Germinal center (tissue), 1 donor: ENCODE data around the gene FAM131C.
"Not testable (repeated sequence)": the region's sequence is repeated elsewhere in the genome, so short reads cannot be mapped to it uniquely, and the experiment has no call there.

ENCODE experiments used
- DNase-seq: peaks from one replicate; pipeline ENCODE4 v3.0.0; 2012; ENCODE audit warnings: mixed read lengths, low spot score

The FAM131C gene

GRCh38 chr1:16058394-16059120 is 14.9 kb downstream of the FAM131C start:
- DNase-seq, result not testable (repeated sequence)

GRCh38 chr1:16057314-16057915 is 16.0 kb downstream of the FAM131C start:
- DNase-seq, result not testable (repeated sequence)

GRCh38 chr1:16056521-16056912 is 16.9 kb downstream of the FAM131C start:
- not testable (repeated sequence) for DNase-seq

- peak; percentile 92 for DNase-seq
Measured at GRCh38 chr1:16055613-16056520, 17.6 kb downstream of the FAM131C start.

- no peak for DNase-seq
Measured at GRCh38 chr1:16054598-16055540, 18.6 kb downstream of the FAM131C start.

GRCh38 chr1:16053781-16054502 is 19.5 kb downstream of the FAM131C start:
- DNase-seq, result no peak

- not testable (repeated sequence) for DNase-seq
Measured at GRCh38 chr1:16051949-16052348, 21.5 kb downstream of the FAM131C start.

GRCh38 chr1:16051039-16051438 is 22.4 kb downstream of the FAM131C start:
- DNase-seq, result no peak

GRCh38 chr1:16050328-16050727 is 23.1 kb downstream of the FAM131C start:
- no peak for DNase-seq

GRCh38 chr1:16048573-16049189 is 24.8 kb downstream of the FAM131C start:
- DNase-seq, result no peak

GRCh38 chr1:16047791-16048475 is 25.5 kb downstream of the FAM131C start:
- no peak for DNase-seq

GRCh38 chr1:16046842-16047241 is 26.6 kb downstream of the FAM131C start:
- no peak for DNase-seq

- DNase-seq, result no peak
Measured at GRCh38 chr1:16043950-16044349, 29.5 kb downstream of the FAM131C start.

GRCh38 chr1:16043521-16043920 is 29.9 kb downstream of the FAM131C start, which contains the start of gene CLCNKB:
TSS of gene CLCNKB (plus strand) at chr1:16043782. CDS start at chr1:16044493, 711 bp downstream.
- DNase-seq, result no peak

- not testable (repeated sequence) for DNase-seq
Measured at GRCh38 chr1:16042654-16043053, 30.8 kb downstream of the FAM131C start.

GRCh38 chr1:16042096-16042495 is 31.4 kb downstream of the FAM131C start:
- no peak for DNase-seq

- DNase-seq, result no peak
Measured at GRCh38 chr1:16041200-16041599, 32.3 kb downstream of the FAM131C start.

GRCh38 chr1:16039871-16040270 is 33.6 kb downstream of the FAM131C start:
- DNase-seq, result not testable (repeated sequence)

- no peak for DNase-seq
Measured at GRCh38 chr1:16038620-16038912, 34.9 kb downstream of the FAM131C start.

GRCh38 chr1:16036461-16036860 is 37.0 kb downstream of the FAM131C start:
- DNase-seq, result not testable (repeated sequence)
